ENCODE data around the gene DCANP1. TPM values are rescaled to one million over a fixed set of nuclear protein-coding genes. Genes with fewer than 3 reads are reported as not detected.

DCANP1 gene
- total RNA-seq, 5 donors from 2014 or later (not counting 1 experiment from before 2014, with no cell fraction given) = not detected

- no peak for DNase-seq
- Histone ChIP-seq H3K36me3 (ENCODE audit: control insufficient read depth in 2 of 2, extremely low read depth in 1 of 2, insufficient read depth in 1 of 2, low read length in 1 of 2) (no peaks in the 10 kb centered on the region), H3K4me3 (ENCODE audit: control insufficient read depth in 1 of 2, extremely low read depth in 1 of 2, low read length in 1 of 2) (no peak overlapping the region), H3K4me1 (ENCODE audit: control insufficient read depth in 1 of 2, extremely low read depth in 1 of 2, insufficient read depth in 2 of 2, low read length in 2 of 2) (no peaks in the 10 kb centered on the region), H3K27me3 (replicated peaks in 1 of 2; ENCODE audit: control insufficient read depth in 2 of 2, extremely low read depth in 1 of 2, insufficient read depth in 2 of 2, low read length in 1 of 2) (peaks cover 0 to 42% of the 10 kb centered on the region in 2 experiments), H3K9me3 (no peaks in the 10 kb centered on the region), H3K27ac (ENCODE audit: low read length) (no peak overlapping the region)
- Mint-ChIP-seq H3K4me1 (no peaks in the 10 kb centered on the region), H3K27me3 (peaks cover 7 to 17% of the 10 kb centered on the region in 2 donors), H3K9me3 (no peaks in the 10 kb centered on the region), H3K36me3 (no peaks in the 10 kb centered on the region), H3K4me3 (no peak overlapping the region), H3K27ac (no peak overlapping the region)
- no CpG with 5 or more reads among the region's 4 CpGs for WGBS (ENCODE audit: insufficient coverage)
- ChIA-PET POLR2A (no interaction called here), CTCF (no interaction called here)
- no peak for ATAC-seq (replicated peaks in 1 of 4)
Measured at GRCh38 chr5:135453613-135454012, 6.5 kb upstream of the DCANP1 start.

- WGBS (ENCODE audit: insufficient coverage) = 86% methylated on average over 2 of the region's 10 CpGs
Measured at GRCh38 chr5:135452321-135453030, 5.3 kb upstream of the DCANP1 start, which contains the start of gene TIFAB. Gene TIFAB (minus strand): TSS chr5:135452351. CDS start chr5:135449939, 2,412 bp downstream.

GRCh38 chr5:135451581-135452320 lies 4.6 kb upstream of the DCANP1 start:
- H3K27me3 ChIP-seq (replicated peaks in 1 of 2; ENCODE audit: control insufficient read depth in 2 of 2, extremely low read depth in 1 of 2, insufficient read depth in 2 of 2, low read length in 1 of 2) = peaks cover 0 to 33% of the 10 kb centered on the region in 2 experiments
- Mint-ChIP-seq H3K4me3 (no peak overlapping the region), H3K4me1 (no peaks in the 10 kb centered on the region), H3K27ac (no peak overlapping the region), H3K36me3 (no peaks in the 10 kb centered on the region), H3K9me3 (no peaks in the 10 kb centered on the region), H3K27me3 (peaks cover 13 to 17% of the 10 kb centered on the region in 2 donors)
- ATAC-seq (replicated peaks in 1 of 4) = no peak
- H3K4me1 ChIP-seq (ENCODE audit: control insufficient read depth in 1 of 2, extremely low read depth in 1 of 2, insufficient read depth in 2 of 2, low read length in 2 of 2) = no peaks in the 10 kb centered on the region
- no peak overlapping the region for H3K27ac ChIP-seq (ENCODE audit: low read length)
- ChIA-PET POLR2A (no interaction called here), CTCF (no interaction called here)
- H3K36me3 ChIP-seq (ENCODE audit: control insufficient read depth in 2 of 2, extremely low read depth in 1 of 2, insufficient read depth in 1 of 2, low read length in 1 of 2) = no peaks in the 10 kb centered on the region
- no peak overlapping the region for H3K4me3 ChIP-seq (ENCODE audit: control insufficient read depth in 1 of 2, extremely low read depth in 1 of 2, low read length in 1 of 2)
- H3K9me3 ChIP-seq = no peaks in the 10 kb centered on the region
- DNase-seq = no peak
- WGBS (ENCODE audit: insufficient coverage) = 88% methylated on average over 12 of the region's 17 CpGs

More at GRCh38 chr5:135452321-135453030, 5.3 kb upstream of the DCANP1 start, which contains the start of gene TIFAB:
- Histone ChIP-seq H3K9me3 (no peaks in the 10 kb centered on the region), H3K36me3 (ENCODE audit: control insufficient read depth in 2 of 2, extremely low read depth in 1 of 2, insufficient read depth in 1 of 2, low read length in 1 of 2) (no peaks in the 10 kb centered on the region), H3K4me3 (ENCODE audit: control insufficient read depth in 1 of 2, extremely low read depth in 1 of 2, low read length in 1 of 2) (no peak within 1 kb of the TSS), H3K27me3 (replicated peaks in 1 of 2; ENCODE audit: control insufficient read depth in 2 of 2, extremely low read depth in 1 of 2, insufficient read depth in 2 of 2, low read length in 1 of 2) (peaks cover 0 to 37% of the 10 kb centered on the region in 2 experiments), H3K27ac (ENCODE audit: low read length) (no peak within 1 kb of the TSS), H3K4me1 (ENCODE audit: control insufficient read depth in 1 of 2, extremely low read depth in 1 of 2, insufficient read depth in 2 of 2, low read length in 2 of 2) (no peaks in the 10 kb centered on the region)
- ATAC-seq (replicated peaks in 1 of 4) (no peak), DNase-seq (no peak)
- no peak within 1 kb of the TSS for H3K27ac Mint-ChIP-seq
- H3K4me1 Mint-ChIP-seq = no peaks in the 10 kb centered on the region
- ChIA-PET CTCF (no interaction called here), POLR2A (no interaction called here)
- no peak within 1 kb of the TSS for H3K4me3 Mint-ChIP-seq
- peaks cover 12 to 13% of the 10 kb centered on the region in 2 donors for H3K27me3 Mint-ChIP-seq
- no peaks in the 10 kb centered on the region for H3K9me3 Mint-ChIP-seq
- no peaks in the 10 kb centered on the region for H3K36me3 Mint-ChIP-seq

- Histone ChIP-seq H3K4me1 (ENCODE audit: control insufficient read depth in 1 of 2, extremely low read depth in 1 of 2, insufficient read depth in 2 of 2, low read length in 2 of 2) (no peaks in the 10 kb centered on the region), H3K4me3 (ENCODE audit: control insufficient read depth in 1 of 2, extremely low read depth in 1 of 2, low read length in 1 of 2) (no peak overlapping the region), H3K27ac (ENCODE audit: low read length) (no peak overlapping the region), H3K36me3 (ENCODE audit: control insufficient read depth in 2 of 2, extremely low read depth in 1 of 2, insufficient read depth in 1 of 2, low read length in 1 of 2) (no peaks in the 10 kb centered on the region), H3K9me3 (no peaks in the 10 kb centered on the region), H3K27me3 (replicated peaks in 1 of 2; ENCODE audit: control insufficient read depth in 2 of 2, extremely low read depth in 1 of 2, insufficient read depth in 2 of 2, low read length in 1 of 2) (peaks cover 0 to 26% of the 10 kb centered on the region in 2 experiments)
- no peak overlapping the region for H3K27ac Mint-ChIP-seq
- no peaks in the 10 kb centered on the region for H3K4me1 Mint-ChIP-seq
- H3K36me3 Mint-ChIP-seq = no peaks in the 10 kb centered on the region
- ChIA-PET CTCF (no interaction called here), POLR2A (no interaction called here)
- 83% methylated on average over 1 of the region's 2 CpGs for WGBS (ENCODE audit: insufficient coverage)
- DNase-seq (peak in 1 of 35 experiments; percentile 7), ATAC-seq (replicated peaks in 1 of 4) (no peak)
- H3K4me3 Mint-ChIP-seq = no peak overlapping the region
- no peaks in the 10 kb centered on the region for H3K9me3 Mint-ChIP-seq
- peaks cover 12% of the 10 kb centered on the region in 2 donors for H3K27me3 Mint-ChIP-seq
Measured at GRCh38 chr5:135450952-135451351, 3.8 kb upstream of the DCANP1 start.

- CTCF ChIA-PET = interaction anchor here in 1 of 2 donors (1.3 kb wide), 1 partner anchor 14 kb away, joined by 3 read pairs; no protein-coding TSS in a partner anchor
- no peaks in the 10 kb centered on the region for H3K4me1 Mint-ChIP-seq
- ATAC-seq (replicated peaks in 1 of 4) = no peak
- H3K27me3 ChIP-seq (replicated peaks in 1 of 2; ENCODE audit: control insufficient read depth in 2 of 2, extremely low read depth in 1 of 2, insufficient read depth in 2 of 2, low read length in 1 of 2) = peaks cover 0 to 24% of the 10 kb centered on the region in 2 experiments
- no peaks in the 10 kb centered on the region for H3K9me3 ChIP-seq
- no peak overlapping the region for H3K4me3 Mint-ChIP-seq
- H3K9me3 Mint-ChIP-seq = no peaks in the 10 kb centered on the region
- no peaks in the 10 kb centered on the region for H3K36me3 ChIP-seq (ENCODE audit: control insufficient read depth in 2 of 2, extremely low read depth in 1 of 2, insufficient read depth in 1 of 2, low read length in 1 of 2)
- H3K4me1 ChIP-seq (ENCODE audit: control insufficient read depth in 1 of 2, extremely low read depth in 1 of 2, insufficient read depth in 2 of 2, low read length in 2 of 2) = no peaks in the 10 kb centered on the region
- H3K4me3 ChIP-seq (ENCODE audit: control insufficient read depth in 1 of 2, extremely low read depth in 1 of 2, low read length in 1 of 2) = no peak overlapping the region
- WGBS (ENCODE audit: insufficient coverage) = 75% methylated on average over 2 of the region's 3 CpGs
- no peak overlapping the region for H3K27ac Mint-ChIP-seq
- no peak for DNase-seq
- H3K27ac ChIP-seq (ENCODE audit: low read length) = no peak overlapping the region
- no peaks in the 10 kb centered on the region for H3K36me3 Mint-ChIP-seq
- POLR2A ChIA-PET = no interaction called here
- H3K27me3 Mint-ChIP-seq = peaks cover 12 to 16% of the 10 kb centered on the region in 2 donors
Measured at GRCh38 chr5:135450336-135450735, 3.2 kb upstream of the DCANP1 start.

DNA sequence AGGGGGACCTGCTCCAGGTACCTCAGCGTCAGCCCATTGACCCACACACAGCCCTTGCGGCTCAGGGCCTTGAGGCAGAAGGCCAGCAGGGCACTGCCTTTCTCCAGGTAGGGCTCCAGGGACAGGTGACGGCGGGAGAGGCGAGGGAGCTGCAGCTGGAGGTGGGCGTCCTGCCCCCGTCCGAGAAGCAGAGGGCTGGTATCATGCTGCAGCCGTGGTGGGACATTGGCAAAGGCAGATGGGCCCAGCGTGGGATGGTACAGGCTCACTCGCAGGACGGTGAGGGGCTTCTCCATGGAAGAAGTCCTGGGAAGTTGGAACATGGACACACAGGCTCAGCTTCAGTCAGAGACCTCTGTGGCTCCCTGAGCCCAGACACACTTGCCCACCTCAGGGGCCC lies 2.5 kb upstream of the DCANP1 start:
- Histone ChIP-seq H3K36me3 (ENCODE audit: control insufficient read depth in 2 of 2, extremely low read depth in 1 of 2, insufficient read depth in 1 of 2, low read length in 1 of 2) (no peaks in the 10 kb centered on the region), H3K9me3 (no peaks in the 10 kb centered on the region), H3K27ac (ENCODE audit: low read length) (no peak overlapping the region), H3K27me3 (replicated peaks in 1 of 2; ENCODE audit: control insufficient read depth in 2 of 2, extremely low read depth in 1 of 2, insufficient read depth in 2 of 2, low read length in 1 of 2) (peaks cover 0 to 19% of the 10 kb centered on the region in 2 experiments), H3K4me3 (ENCODE audit: control insufficient read depth in 1 of 2, extremely low read depth in 1 of 2, low read length in 1 of 2) (no peak overlapping the region), H3K4me1 (ENCODE audit: control insufficient read depth in 1 of 2, extremely low read depth in 1 of 2, insufficient read depth in 2 of 2, low read length in 2 of 2) (no peaks in the 10 kb centered on the region)
- no peaks in the 10 kb centered on the region for H3K4me1 Mint-ChIP-seq
- 87% methylated on average over 12 of the region's 12 CpGs for WGBS (ENCODE audit: insufficient coverage)
- H3K27ac Mint-ChIP-seq = no peak overlapping the region
- DNase-seq (no peak), ATAC-seq (replicated peaks in 1 of 4) (no peak)
- H3K9me3 Mint-ChIP-seq = no peaks in the 10 kb centered on the region
- no peaks in the 10 kb centered on the region for H3K36me3 Mint-ChIP-seq
- peaks cover 12 to 16% of the 10 kb centered on the region in 2 donors for H3K27me3 Mint-ChIP-seq
- CTCF ChIA-PET = interaction anchor here in 1 of 2 donors (1.3 kb wide), 1 partner anchor 15 kb away, joined by 3 read pairs; no protein-coding TSS in a partner anchor
- no peak overlapping the region for H3K4me3 Mint-ChIP-seq
- POLR2A ChIA-PET = no interaction called here

Measured in T-cell (primary cell).